Measurements from ENCODE around the gene NPC1L1. TPM values are rescaled to one million over a fixed set of nuclear protein-coding genes. Genes with fewer than 3 reads are reported as not detected.

The NPC1L1 gene
- total RNA-seq, 1 experiment from 2014 or later = 0.15 TPM

DNA sequence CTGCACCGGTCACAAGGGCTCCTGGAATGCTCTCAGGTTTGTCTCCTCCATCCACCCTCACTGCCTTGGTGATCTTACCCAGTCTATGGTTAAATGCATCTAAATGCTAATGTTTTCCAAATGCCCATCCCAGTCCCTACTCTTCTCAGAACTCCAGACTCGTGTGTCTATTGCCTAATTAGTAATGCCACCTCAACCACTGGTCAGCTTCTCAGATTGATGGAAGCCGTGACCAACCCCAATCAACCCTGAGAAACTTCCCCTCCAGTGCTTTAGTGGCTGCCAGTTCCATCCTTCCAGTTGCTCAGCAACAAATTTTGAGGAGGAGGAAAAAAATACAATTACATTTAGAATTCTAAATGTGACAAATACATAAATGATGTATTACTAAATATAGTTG lies 69.3 kb downstream of the NPC1L1 start:
- Histone ChIP-seq H3K4me2 (ENCODE audit: low read length) (no peak overlapping the region), H3K27me3 (ENCODE audit: insufficient read depth, low read length) (no peaks in the 10 kb centered on the region), H4K20me1 (ENCODE audit: insufficient read depth) (peaks cover 4% of the 10 kb centered on the region), H3K9ac (ENCODE audit: low read length) (no peak overlapping the region), H3K4me1 (ENCODE audit: control insufficient read depth in 1 of 2, insufficient read depth in 2 of 2, low read length in 2 of 2) (peaks cover 0 to 14% of the 10 kb centered on the region in 2 experiments; a peak in 2 of 4 replicates), H3K9me2 (ENCODE audit: insufficient read depth) (no peaks in the 10 kb centered on the region), H3K27ac (ENCODE audit: low read depth, low read length) (no peak overlapping the region), H3K36me3 (ENCODE audit: control insufficient read depth in 1 of 2, insufficient read depth in 2 of 2, low read length in 2 of 2) (peaks cover 22 to 26% of the 10 kb centered on the region in 2 experiments; a peak in 3 of 4 replicates), H2AFZ (ENCODE audit: low read depth, low read length, poor library complexity, severe bottlenecking) (no peak overlapping the region), H3K9me3 (ENCODE audit: control insufficient read depth in 1 of 2, insufficient read depth in 1 of 2, low read depth in 1 of 2, low read length in 2 of 2) (no peaks in the 10 kb centered on the region), H3K79me2 (ENCODE audit: insufficient read depth, low read length) (peaks cover 93% of the 10 kb centered on the region), H3K4me3 (replicated peaks in 1 of 2; ENCODE audit: low read depth in 1 of 2, low read length in 2 of 2) (no peak overlapping the region)
- intact Hi-C loops (cut with micrococcal nuclease) = no loop called here
- no peak for ATAC-seq
- no TSS peak for BruUV-seq (replicated peaks)
- ChIA-PET POLR2A (no interaction called here), RAD21 (ENCODE audit: low non-redundant PET in 1 of 2, low total read pairs in 2 of 2, uncharacterized antibody in 2 of 2, unreplicated experiment in 2 of 2) (no interaction called here), CTCF (no interaction called here)
- no peak for TF ChIP-seq YY1 (IDR thresholded peaks at IDR 0.05; ENCODE audit: extremely low read depth, insufficient replicate concordance, low read depth, low read length)
- no peak for TF ChIP-seq ELF1 (IDR thresholded peaks at IDR 0.05; ENCODE audit: borderline replicate concordance, low read depth)
- TF ChIP-seq ATF3 (IDR thresholded peaks at IDR 0.05) = no peak
- TF ChIP-seq EZH2 (IDR thresholded peaks at IDR 0.05) = no peak
- TF ChIP-seq, protein P1, sequence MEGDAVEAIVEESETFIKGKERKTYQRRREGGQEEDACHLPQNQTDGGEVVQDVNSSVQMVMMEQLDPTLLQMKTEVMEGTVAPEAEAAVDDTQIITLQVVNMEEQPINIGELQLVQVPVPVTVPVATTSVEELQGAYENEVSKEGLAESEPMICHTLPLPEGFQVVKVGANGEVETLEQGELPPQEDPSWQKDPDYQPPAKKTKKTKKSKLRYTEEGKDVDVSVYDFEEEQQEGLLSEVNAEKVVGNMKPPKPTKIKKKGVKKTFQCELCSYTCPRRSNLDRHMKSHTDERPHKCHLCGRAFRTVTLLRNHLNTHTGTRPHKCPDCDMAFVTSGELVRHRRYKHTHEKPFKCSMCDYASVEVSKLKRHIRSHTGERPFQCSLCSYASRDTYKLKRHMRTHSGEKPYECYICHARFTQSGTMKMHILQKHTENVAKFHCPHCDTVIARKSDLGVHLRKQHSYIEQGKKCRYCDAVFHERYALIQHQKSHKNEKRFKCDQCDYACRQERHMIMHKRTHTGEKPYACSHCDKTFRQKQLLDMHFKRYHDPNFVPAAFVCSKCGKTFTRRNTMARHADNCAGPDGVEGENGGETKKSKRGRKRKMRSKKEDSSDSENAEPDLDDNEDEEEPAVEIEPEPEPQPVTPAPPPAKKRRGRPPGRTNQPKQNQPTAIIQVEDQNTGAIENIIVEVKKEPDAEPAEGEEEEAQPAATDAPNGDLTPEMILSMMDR (IDR thresholded peaks at IDR 0.05 in 2 of 3, conservative IDR thresholded peaks at IDR 0.05 in 1 of 3; ENCODE audit: borderline replicate concordance in 1 of 3, insufficient read depth in 1 of 3, low read depth in 2 of 3, low read length in 2 of 3) = no peak
- TF ChIP-seq CBX3 (IDR thresholded peaks at IDR 0.05; ENCODE audit: low read depth) = no peak
- no peak for TF ChIP-seq MAX (IDR thresholded peaks at IDR 0.05)
- TF ChIP-seq SIN3A (IDR thresholded peaks at IDR 0.05; ENCODE audit: low read depth) = no peak
- TF ChIP-seq FOSL1 (IDR thresholded peaks at IDR 0.05; ENCODE audit: low read depth) = no peak
- no peak for TF ChIP-seq POLR2A (IDR thresholded peaks at IDR 0.05; ENCODE audit: borderline replicate concordance, extremely low read depth, insufficient read depth, insufficient read length)
- DNase-seq (ENCODE audit: low read depth, low spot score) = no peak

All from HCT116 (cell line).